ENCODE data around the gene TTC7B. TPM values are rescaled to one million over a fixed set of nuclear protein-coding genes. Genes with fewer than 3 reads are reported as not detected.

The TTC7B gene
- total and polyA plus RNA-seq, 2 of the 13 experiments (the other 11 are each of a cell fraction or from before 2014, with no cell fraction given): 1.3 to 3.2 TPM

DNA sequence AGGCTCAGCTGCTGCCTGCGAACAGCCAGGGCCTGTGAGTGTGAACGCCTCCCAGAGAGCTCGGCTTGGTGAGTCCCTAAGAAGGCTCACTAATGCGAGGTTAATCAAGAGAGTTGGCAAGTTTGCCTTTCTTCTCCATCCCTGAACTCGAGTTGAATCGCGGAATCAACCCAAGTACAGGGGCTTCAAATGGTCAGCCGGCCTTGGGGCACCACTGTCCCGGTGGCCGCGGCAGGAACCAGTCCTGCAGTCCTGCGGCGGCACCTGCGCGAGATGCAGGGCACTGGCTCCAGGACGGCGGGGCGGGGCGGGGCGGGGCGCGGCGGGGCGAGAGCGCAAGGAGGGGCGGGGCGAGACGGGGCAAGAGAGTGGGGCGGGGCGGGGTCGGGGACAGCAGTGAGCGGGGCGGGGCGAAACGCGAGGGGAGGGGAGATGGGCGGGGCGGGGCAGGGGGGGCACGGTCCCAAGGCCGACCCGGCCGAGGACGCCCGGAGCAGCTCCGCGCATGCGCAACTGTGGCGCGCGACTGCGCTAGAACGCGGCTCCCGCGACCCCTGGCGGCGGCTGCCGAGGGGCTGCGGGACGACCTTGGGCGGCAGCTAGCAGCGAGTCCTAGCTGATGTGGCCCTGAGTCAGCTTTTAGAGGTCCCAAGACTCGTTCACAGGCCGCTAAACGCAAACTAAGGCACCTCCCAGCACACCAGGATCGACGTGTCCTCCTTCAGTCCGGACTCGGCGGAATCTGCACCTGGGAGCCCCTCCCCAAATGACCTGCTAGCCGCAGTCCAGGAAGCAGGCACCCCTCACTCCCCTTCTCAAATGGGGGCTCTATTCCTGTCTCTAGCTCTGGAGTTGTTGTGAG, 58.0 kb downstream of the TTC7B start (continued):
- TF ChIP-seq KDM2A (CRISPR knock-in tag; IDR thresholded peaks at IDR 0.05; ENCODE audit: borderline replicate concordance, low read depth): peak; percentile 78; the same call in 1 of the 2 replicates
- TF ChIP-seq ZNF788 (CRISPR knock-in tag; IDR thresholded peaks at IDR 0.05; ENCODE audit: borderline replicate concordance): 0 out of 2 replicates have a peak, but pooled peaks have one; percentile 43
- peak; percentile 78 for TF ChIP-seq RAD21 (CRISPR knock-in tag; IDR thresholded peaks at IDR 0.05)
- no peak for TF ChIP-seq ZNF639 (CRISPR knock-in tag; conservative IDR thresholded peaks at IDR 0.05)
- TF ChIP-seq SPEN (CRISPR knock-in tag; IDR thresholded peaks at IDR 0.05; ENCODE audit: low read depth): 0 out of 2 replicates have a peak, but pooled peaks have one; percentile 29
- peak; percentile 16; the same call in 1 of the 2 replicates for TF ChIP-seq RXRB (CRISPR knock-in tag; IDR thresholded peaks at IDR 0.05; ENCODE audit: borderline replicate concordance)
- no peak for TF ChIP-seq JUNB (CRISPR knock-in tag; IDR thresholded peaks at IDR 0.05; ENCODE audit: borderline replicate concordance)
- TF ChIP-seq KDM5B (CRISPR knock-in tag; IDR thresholded peaks at IDR 0.05; ENCODE audit: borderline replicate concordance): peak; percentile 49; the same call in 1 of the 2 replicates
- TF ChIP-seq, protein P1, sequence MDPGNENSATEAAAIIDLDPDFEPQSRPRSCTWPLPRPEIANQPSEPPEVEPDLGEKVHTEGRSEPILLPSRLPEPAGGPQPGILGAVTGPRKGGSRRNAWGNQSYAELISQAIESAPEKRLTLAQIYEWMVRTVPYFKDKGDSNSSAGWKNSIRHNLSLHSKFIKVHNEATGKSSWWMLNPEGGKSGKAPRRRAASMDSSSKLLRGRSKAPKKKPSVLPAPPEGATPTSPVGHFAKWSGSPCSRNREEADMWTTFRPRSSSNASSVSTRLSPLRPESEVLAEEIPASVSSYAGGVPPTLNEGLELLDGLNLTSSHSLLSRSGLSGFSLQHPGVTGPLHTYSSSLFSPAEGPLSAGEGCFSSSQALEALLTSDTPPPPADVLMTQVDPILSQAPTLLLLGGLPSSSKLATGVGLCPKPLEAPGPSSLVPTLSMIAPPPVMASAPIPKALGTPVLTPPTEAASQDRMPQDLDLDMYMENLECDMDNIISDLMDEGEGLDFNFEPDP (CRISPR knock-in tag; conservative IDR thresholded peaks at IDR 0.05): no peak
- peak; percentile 19; the same call in 1 of the 2 replicates for TF ChIP-seq ZNF547 (CRISPR knock-in tag; IDR thresholded peaks at IDR 0.05)
- TF ChIP-seq DMAP1 (CRISPR knock-in tag; IDR thresholded peaks at IDR 0.05): no peak
- peak; percentile 59; the same call in 1 of the 2 replicates for TF ChIP-seq ZSCAN25 (CRISPR knock-in tag; IDR thresholded peaks at IDR 0.05)
- TF ChIP-seq POLR2A (IDR thresholded peaks at IDR 0.05; ENCODE audit: insufficient read depth in 1 of 2, low read depth in 2 of 2, low read length in 2 of 2): peak; percentile 57 to 64
- TF ChIP-seq, protein P2, sequence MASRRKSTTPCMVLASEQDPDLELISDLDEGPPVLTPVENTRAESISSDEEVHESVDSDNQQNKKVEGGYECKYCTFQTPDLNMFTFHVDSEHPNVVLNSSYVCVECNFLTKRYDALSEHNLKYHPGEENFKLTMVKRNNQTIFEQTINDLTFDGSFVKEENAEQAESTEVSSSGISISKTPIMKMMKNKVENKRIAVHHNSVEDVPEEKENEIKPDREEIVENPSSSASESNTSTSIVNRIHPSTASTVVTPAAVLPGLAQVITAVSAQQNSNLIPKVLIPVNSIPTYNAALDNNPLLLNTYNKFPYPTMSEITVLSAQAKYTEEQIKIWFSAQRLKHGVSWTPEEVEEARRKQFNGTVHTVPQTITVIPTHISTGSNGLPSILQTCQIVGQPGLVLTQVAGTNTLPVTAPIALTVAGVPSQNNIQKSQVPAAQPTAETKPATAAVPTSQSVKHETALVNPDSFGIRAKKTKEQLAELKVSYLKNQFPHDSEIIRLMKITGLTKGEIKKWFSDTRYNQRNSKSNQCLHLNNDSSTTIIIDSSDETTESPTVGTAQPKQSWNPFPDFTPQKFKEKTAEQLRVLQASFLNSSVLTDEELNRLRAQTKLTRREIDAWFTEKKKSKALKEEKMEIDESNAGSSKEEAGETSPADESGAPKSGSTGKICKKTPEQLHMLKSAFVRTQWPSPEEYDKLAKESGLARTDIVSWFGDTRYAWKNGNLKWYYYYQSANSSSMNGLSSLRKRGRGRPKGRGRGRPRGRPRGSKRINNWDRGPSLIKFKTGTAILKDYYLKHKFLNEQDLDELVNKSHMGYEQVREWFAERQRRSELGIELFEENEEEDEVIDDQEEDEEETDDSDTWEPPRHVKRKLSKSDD (CRISPR knock-in tag; IDR thresholded peaks at IDR 0.05; ENCODE audit: low read depth): no peak
- TF ChIP-seq CBX5 (CRISPR knock-in tag; IDR thresholded peaks at IDR 0.05; ENCODE audit: borderline replicate concordance): 0 out of 2 replicates have a peak, but pooled peaks have one; percentile 24
- TF ChIP-seq, protein P3, sequence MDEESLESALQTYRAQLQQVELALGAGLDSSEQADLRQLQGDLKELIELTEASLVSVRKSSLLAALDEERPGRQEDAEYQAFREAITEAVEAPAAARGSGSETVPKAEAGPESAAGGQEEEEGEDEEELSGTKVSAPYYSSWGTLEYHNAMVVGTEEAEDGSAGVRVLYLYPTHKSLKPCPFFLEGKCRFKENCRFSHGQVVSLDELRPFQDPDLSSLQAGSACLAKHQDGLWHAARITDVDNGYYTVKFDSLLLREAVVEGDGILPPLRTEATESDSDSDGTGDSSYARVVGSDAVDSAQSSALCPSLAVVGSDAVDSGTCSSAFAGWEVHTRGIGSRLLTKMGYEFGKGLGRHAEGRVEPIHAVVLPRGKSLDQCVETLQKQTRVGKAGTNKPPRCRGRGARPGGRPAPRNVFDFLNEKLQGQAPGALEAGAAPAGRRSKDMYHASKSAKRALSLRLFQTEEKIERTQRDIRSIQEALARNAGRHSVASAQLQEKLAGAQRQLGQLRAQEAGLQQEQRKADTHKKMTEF (CRISPR knock-in tag; IDR thresholded peaks at IDR 0.05): peak; percentile 45; the same call in 1 of the 2 replicates
- TF ChIP-seq TAF1 (CRISPR knock-in tag; IDR thresholded peaks at IDR 0.05): peak; percentile 62; the same call in 1 of the 2 replicates
- peak; percentile 51; the same call in 1 of the 2 replicates for TF ChIP-seq ZNF607 (CRISPR knock-in tag; IDR thresholded peaks at IDR 0.05; ENCODE audit: borderline replicate concordance)
